ENCODE data around the gene VDR.

- TF ChIP-seq CTCF (conservative IDR thresholded peaks at IDR 0.05 in 1 of 2, IDR thresholded peaks at IDR 0.05 in 1 of 2; ENCODE audit: low read depth in 1 of 2, low read length in 2 of 2) (no peak), EZH2 (IDR thresholded peaks at IDR 0.05; ENCODE audit: low read length, missing control alignments) (no peak)
Observed at GRCh38 chr12:47938594-47938993, 33.8 kb upstream of the VDR start.
